ENCODE data around the gene PAX6.

PAX6 gene

DNA sequence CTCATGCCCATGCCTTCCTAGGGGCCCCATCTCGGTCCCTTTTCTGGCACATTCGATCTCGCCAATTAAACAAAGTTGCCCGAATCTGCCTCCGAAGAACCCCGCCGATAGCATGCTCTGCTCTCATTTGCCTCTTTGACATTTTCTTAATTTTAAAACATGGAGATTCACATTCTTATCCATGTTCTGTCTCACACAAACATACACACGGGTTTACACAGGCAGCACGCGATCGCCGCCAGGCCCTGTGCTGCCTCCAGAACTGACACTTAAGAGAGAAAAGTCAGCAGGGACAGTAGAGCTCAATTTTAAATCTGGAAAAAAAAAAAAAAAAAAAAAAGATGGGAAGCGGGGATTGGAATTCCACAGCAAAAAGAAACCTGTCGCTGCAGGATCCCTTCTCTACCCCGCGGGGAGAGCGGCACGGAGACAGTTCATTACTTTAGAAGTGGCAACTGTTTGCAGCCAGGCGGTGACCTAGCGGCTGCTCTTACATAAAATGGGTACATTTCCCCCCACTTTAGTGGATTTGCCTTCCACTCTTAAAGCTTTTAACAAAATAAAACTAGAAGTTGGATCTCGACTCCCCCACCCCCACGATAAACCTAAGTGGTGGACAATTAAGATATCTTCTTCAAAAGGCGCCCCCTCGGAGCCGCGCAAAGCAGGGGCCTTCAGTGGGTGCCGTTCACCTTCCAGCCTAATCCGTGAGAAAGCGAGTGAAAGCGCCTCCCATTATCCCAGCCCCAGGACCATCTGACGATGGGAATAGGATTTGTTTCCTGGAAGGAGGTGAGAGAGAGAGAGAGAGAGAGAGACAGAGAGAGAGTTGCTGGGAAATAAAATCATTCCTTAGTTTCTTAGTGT lies 13.7 kb downstream of the PAX6 start:
- DNase-seq, result no peak

GRCh38 chr11:31796499-31797189 lies 14.5 kb downstream of the PAX6 start:
- no peak for DNase-seq

GRCh38 chr11:31795706-31796498 lies 15.2 kb downstream of the PAX6 start:
- DNase-seq, result no peak

GRCh38 chr11:31794548-31794947 lies 16.6 kb downstream of the PAX6 start:
- no peak for DNase-seq

GRCh38 chr11:31793264-31793663 lies 17.9 kb downstream of the PAX6 start:
- DNase-seq, result no peak

DNA sequence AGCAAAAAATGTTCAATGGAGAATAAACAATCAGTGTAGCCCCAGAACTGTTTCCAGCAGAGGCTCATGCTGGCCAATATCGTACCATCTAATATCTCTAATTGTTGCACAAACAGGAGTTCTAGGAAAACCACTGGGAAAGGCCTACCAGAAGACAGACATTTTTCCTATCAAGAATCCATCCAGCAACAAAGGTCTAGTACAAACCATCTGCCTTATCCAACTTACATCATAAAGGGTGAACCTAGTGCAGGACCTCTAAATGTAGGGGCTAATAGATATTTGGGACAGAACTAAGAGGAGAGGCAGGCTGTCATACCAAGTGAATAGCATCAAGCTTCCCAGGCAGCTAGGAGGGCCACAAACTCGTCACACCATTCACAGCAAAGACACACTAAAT lies 18.7 kb downstream of the PAX6 start:
- no peak for DNase-seq

- DNase-seq, result no peak
These were observed 19.1 kb downstream of the PAX6 start for GRCh38 chr11:31792036-31792435.

- DNase-seq, result no peak
These were observed 20.5 kb downstream of the PAX6 start for GRCh38 chr11:31790649-31791048.

- no peak for DNase-seq
These were observed 23.0 kb downstream of the PAX6 start for GRCh38 chr11:31788085-31788484.

DNA sequence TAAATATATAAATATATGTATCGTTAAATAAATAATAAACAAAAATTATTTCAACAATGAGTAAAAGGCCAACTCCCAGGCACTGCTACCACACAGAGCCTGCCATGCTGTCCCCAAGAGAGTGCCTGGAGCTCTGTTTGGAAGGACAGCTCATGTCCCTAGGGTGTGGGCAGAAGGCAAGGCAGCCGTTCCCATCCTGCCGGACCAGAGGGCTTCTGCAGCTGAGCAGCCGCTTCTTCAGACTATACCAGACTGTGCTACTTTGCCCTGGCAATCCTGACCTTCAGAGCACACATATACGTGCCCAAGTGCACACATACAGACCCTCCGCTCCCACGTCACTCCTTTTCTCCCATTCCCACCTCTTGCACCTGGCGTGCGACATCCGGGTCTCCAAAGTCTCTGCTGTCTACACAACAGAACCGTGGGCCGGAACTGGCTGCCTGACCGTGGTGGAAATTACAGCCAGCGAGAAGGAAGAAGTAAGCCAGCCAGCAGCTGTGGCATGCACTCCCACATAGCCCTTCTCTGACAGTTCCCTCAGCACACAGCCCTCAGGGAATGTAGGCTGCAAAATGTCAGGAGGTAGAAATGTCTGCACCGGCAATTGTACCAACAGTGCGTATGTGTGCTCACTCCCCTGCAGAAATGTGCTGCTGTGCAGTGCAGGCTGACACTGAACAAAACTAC lies 24.0 kb downstream of the PAX6 start:
- DNase-seq, result no peak

DNA sequence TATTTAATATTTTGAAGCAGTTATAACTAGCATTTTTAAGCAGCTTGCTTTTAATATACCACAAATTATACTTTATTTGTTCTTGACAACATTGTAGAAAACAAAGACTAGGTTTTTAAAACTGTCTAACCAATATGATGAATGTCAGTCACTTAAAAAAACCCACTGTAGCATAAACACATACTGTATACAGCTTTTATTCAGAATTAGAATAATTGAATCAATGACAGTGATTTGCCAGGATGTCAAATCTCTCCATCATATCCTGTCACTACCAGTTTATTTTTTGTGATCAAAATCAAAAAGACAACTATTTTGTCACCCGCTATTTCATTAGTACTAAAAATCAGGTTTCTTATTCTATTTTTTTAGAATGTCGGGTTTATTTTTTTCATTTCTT lies 26.5 kb downstream of the PAX6 start:
- DNase-seq, result no peak

GRCh38 chr11:31783252-31783651 lies 27.9 kb downstream of the PAX6 start:
- DNase-seq, result no peak

DNA sequence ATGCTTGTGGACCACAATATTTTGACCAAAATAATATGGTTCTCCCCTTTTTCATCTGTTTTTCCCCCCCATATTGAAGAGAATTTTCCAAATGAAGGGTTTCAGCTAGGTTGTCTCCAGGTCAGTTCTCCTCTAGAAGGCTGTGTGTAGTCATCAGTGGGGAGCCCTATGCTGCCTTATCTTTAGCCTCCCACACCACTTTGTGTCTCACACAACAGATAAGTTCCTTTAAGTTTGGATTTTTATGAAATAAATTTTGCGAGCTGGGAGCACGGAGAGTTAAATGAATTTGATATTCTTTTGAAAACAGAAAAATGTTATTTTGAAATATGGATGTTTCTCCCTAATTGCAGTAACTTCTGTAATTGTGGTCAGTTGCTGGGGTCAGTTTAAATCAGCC lies 28.9 kb downstream of the PAX6 start:
- DNase-seq, result no peak

DNA sequence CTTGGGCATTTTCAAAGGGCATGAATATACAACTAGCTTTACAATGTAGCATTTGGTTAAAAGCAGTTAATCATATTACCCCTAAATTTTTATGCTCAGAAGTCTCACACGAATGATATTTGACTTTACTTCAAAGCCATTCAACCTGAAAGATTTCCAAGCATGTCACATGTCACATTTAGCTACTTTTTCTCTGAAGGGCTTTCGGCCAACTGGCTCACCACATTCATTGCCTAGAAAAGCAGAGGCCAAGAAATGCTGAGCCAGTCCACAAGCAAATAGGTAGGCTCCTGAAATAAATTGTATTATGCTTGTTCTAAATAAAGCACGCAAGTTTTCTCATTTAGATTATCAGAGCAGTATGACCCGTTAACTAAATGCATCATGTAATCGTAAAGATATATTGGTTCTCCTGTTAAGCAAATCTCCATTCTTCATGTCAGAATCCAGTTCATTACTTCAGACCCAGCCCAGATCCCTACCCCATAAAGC lies 30.6 kb downstream of the PAX6 start:
- DNase-seq, result no peak

DNA sequence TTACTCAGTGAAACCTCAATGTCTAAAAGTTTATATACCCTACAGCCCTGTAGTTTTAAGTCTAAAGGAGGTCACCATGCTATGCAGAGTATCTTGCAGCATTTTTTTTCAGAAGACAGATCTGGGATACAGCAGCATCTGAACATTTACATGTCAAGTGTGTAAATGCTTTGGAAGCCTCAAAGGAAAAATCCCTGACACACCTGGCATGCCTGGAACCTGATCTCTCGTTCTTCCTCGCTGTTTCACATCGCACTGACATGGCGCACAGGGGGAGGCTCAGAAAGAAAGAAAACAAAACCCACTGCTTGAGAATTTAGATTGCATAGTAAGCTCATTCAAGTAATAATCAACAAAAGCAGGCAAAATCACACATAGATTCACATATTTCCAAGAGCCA lies 31.0 kb downstream of the PAX6 start:
- DNase-seq, result no peak

GRCh38 chr11:31779374-31779791 lies 31.7 kb downstream of the PAX6 start:
- no peak for DNase-seq

GRCh38 chr11:31772412-31772811 lies 38.7 kb downstream of the PAX6 start:
- DNase-seq, result no peak

DNA sequence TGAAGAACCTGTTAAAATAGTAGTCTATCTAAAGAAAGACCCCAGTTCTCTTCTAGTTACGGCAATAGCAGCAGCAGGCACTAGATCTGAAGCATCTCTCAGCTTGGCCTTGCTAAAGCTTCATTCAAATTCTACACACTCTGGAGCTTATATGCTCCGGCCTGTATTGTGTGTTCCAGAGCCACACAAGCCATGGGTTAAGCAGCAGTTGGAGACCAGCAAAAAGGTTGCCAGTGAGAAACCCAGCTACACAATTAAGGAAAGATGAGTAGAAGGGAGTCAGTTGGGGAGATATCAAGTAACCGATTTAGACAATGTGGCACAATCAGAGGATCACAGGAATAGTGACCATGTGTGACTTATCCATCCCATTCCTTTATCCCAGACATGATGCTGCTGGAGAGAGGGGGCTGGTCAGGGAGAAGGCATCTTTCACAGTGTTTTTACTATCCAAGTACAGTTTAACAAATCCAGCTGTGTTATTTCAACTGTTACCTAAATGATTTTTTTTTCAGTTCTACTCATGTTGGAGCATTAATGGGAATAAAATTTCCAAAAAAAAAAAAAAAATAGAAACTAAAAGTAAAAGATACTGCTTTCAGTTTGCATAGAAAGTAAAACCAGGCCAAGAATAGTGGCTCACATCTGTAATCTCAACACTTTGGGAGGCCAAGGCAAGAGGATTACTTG lies 41.0 kb downstream of the PAX6 start:
- no peak for DNase-seq

GRCh38 chr11:31768749-31769640 lies 42.1 kb downstream of the PAX6 start:
- no peak for DNase-seq

DNA sequence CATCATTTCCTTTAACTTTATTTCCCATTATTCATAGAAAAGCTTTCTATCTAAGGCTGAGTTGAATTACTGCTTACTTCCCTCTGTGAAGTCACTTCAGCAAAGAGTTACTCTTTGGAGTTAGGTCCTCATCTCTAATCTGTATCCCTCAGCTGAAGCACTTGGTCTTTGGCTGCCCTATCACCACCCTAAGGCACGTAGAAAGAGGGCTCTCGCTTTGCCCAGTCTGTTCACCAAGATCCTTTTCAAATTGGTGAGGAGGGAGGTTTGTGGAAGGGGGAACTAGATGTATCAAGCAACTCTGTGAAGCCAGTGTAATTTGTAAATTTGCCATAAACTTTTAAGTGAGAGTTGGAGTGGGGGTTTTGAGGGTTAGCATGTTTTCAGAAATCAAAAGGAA lies 43.4 kb downstream of the PAX6 start:
- no peak for DNase-seq

DNA sequence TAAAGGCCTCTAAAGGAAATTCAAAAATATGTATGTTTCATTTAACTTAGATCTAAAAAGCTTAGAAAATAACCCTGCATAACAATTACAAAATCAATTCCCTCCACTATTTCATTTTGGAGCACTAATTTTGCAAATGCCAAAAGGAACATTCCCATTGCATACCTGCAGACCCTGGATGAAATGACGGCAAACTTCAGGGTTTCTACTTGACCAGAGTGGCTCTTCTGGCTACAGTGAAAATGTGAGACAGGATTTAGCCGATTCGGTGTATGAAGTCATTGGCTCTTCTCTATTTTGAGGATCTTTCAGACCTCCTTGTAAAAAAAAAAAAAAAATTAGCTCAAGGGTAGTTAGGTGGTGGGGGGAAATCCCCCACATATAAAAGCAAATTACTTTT lies 44.1 kb downstream of the PAX6 start:
- DNase-seq, result no peak
